Spleen (tissue), 11 donors: Measurements from ENCODE around the gene PPP1R12C. TPM values are rescaled to one million over a fixed set of nuclear protein-coding genes. Genes with fewer than 3 reads are reported as not detected.

Experiments
- DNase-seq: peaks from one replicate; pipeline ENCODE4 v3.0.0-alpha.2; 2020
- H3K27ac ChIP-seq, 8 donors: fragments of 200-600 bp; sonication (generic) in 7 of 8; 1 replicate in 4 of 8; 2 replicates in 4 of 8; pipeline versions ENCODE4 v1.5.0 to v1.8.0; 2016 to 2021; ENCODE audit warnings: inconsistent platforms in 4 of 8, mild to moderate bottlenecking in 4 of 8, moderate library complexity in 1 of 8
- H3K27me3 ChIP-seq, 7 donors: fragments of 200-600 bp; sonication (generic) in 6 of 7; replicated peaks in 1 of 7; 1 replicate in 4 of 7; 2 replicates in 3 of 7; pipeline versions ENCODE4 v1.5.0 to v1.8.0; 2016 to 2021; ENCODE audit warnings: inconsistent platforms in 3 of 7, mild to moderate bottlenecking in 1 of 7
- H3K36me3 ChIP-seq, 6 donors: fragments of 200-600 bp; sonication (generic) in 5 of 6; 1 replicate in 4 of 6; 2 replicates in 2 of 6; pipeline versions ENCODE4 v1.5.0 to v1.8.0; 2016 to 2021; ENCODE audit warnings: inconsistent platforms in 2 of 6
- H3K4me1 ChIP-seq, 6 donors: fragments of 200-600 bp; sonication (generic) in 5 of 6; 1 replicate in 3 of 6; 2 replicates in 3 of 6; pipeline versions ENCODE4 v1.5.0 to v1.8.0; 2016 to 2021; ENCODE audit warnings: inconsistent platforms in 3 of 6
- H3K4me3 ChIP-seq, 8 donors: fragments of 200-600 bp; sonication (generic) in 7 of 8; 1 replicate in 4 of 8; 2 replicates in 4 of 8; pipeline versions ENCODE4 v1.5.0 to v1.8.0; 2016 to 2021; ENCODE audit warnings: inconsistent platforms in 4 of 8, mild to moderate bottlenecking in 4 of 8, moderate library complexity in 2 of 8
- H3K9me3 ChIP-seq, 8 donors: fragments of 200-600 bp; sonication (generic) in 7 of 8; 1 replicate in 4 of 8; 2 replicates in 4 of 8; pipeline versions ENCODE4 v1.5.0 to v1.8.0; 2016 to 2021; ENCODE audit warnings: inconsistent platforms in 4 of 8
- CTCF ChIP-seq, 11 experiments: fragments of 200-600 bp in 7 of 11; fragments of 450-650 bp in 4 of 11; sonication (generic) in 4 of 11; IDR thresholded peaks in 8 of 11; conservative IDR thresholded peaks in 3 of 11; 1 replicate in 7 of 11; 2 replicates in 4 of 11; pipeline versions ENCODE4 v1.4.0 to v1.8.0; 2016 to 2021; ENCODE audit warnings: antibody characterized with exemption in 11 of 11, inconsistent platforms in 4 of 11, mild to moderate bottlenecking in 1 of 11
- POLR2A ChIP-seq, 3 donors: fragments of 450-650 bp; IDR thresholded peaks; one replicate each; pipeline ENCODE4 v1.5.1; 2017; ENCODE audit warnings: antibody characterized with exemption in 3 of 3, mild to moderate bottlenecking in 1 of 3
- POLR2AphosphoS5 ChIP-seq, 3 donors: sonication (generic); formaldehyde crosslinking; IDR thresholded peaks; one replicate each; pipeline ENCODE4 v1.5.1; 2017; ENCODE audit warnings: antibody characterized with exemption in 3 of 3
- WGBS, 5 donors: extraction: QIAGEN DNeasy Blood & Tissue Kit in 3 of 5; methylation state at CpG; one replicate each; pipeline versions ENCODE4 v1.1.5 to v1.1.7; 2013 to 2018; 5-methylcytosine and 5-hydroxymethylcytosine counted together
- intact Hi-C: fragments of 100-400 bp; cut with DNase I; formaldehyde crosslinking; loops from one replicate; pipeline ENCODE4 v1.15.0; 2023; ENCODE audit warnings: low total_unique reads
- polyA plus RNA-seq, 3 donors: library from polyadenylated mRNA; stranded (reverse); fragments of 200-250 nt; gene quantifications; one replicate each; pipeline ENCODE4 v1.2.1, GENCODE V29; 2013
- total RNA-seq, 7 donors: library from RNA; depleted of rRNA in 3 of 7; stranded (reverse); fragments of >200 nt in 3 of 7; fragmentation: NEBNext Ultra II Directional in 4 of 7; extraction: Animal tissue kit (Norgen Biotek cat#: 25700) in 4 of 7; gene quantifications; one replicate each; pipeline versions ENCODE4 v1.1.0 to v1.2.1, GENCODE V29; 2016 to 2021
- donor health status: healthy with polysubstance abuse.
- donor health status: DM: no; HTN: no; CAD: no; lungs with moderate emphysema.
- donor health status: DM: no; HTN: no; CAD: no.
- donor health status: Bipolar disorder and iron deficiency.
- donor health status: healthy.
- donor health status: DM: no; HTN: no; CAD: no.
- donor health status: DM: yes; HTN: yes; CAD: no.

Gene PPP1R12C
- total and polyA plus RNA-seq, 10 donors, result 88.2 to 292 (median 151) TPM

GRCh38 chr19:55086730-55087541 is 30.5 kb downstream of the PPP1R12C start:
- Histone ChIP-seq H3K4me3 (peak overlapping the region; percentile 13 to 68 (median 38)), H3K27me3 (peaks cover 7 to 65% (median 51%) of the 10 kb centered on the region in 7 donors), H3K9me3 (peaks cover 0 to 7% (median 0%) of the 10 kb centered on the region in 8 donors), H3K4me1 (peaks cover 20 to 53% (median 37%) of the 10 kb centered on the region in 6 donors), H3K36me3 (peaks cover 0 to 28% (median 16%) of the 10 kb centered on the region in 6 donors), H3K27ac (peak overlapping the region in 3 of 8 donors; percentile 5 to 31 (median 20))
- peak; percentile 57 to 87 (median 79) for TF ChIP-seq POLR2AphosphoS5 (IDR thresholded peaks at IDR 0.05)
- TF ChIP-seq POLR2A (IDR thresholded peaks at IDR 0.05), result no peak
- TF ChIP-seq CTCF (IDR thresholded peaks at IDR 0.05 in 8 of 11, conservative IDR thresholded peaks at IDR 0.05 in 3 of 11), result no peak
- intact Hi-C loops, result no loop called here
- WGBS, 5 donors, result 2 to 19% (median 6%) methylated on average over 21 to 74 of the region's 74 CpGs
- DNase-seq, result peak; percentile 90

DNA sequence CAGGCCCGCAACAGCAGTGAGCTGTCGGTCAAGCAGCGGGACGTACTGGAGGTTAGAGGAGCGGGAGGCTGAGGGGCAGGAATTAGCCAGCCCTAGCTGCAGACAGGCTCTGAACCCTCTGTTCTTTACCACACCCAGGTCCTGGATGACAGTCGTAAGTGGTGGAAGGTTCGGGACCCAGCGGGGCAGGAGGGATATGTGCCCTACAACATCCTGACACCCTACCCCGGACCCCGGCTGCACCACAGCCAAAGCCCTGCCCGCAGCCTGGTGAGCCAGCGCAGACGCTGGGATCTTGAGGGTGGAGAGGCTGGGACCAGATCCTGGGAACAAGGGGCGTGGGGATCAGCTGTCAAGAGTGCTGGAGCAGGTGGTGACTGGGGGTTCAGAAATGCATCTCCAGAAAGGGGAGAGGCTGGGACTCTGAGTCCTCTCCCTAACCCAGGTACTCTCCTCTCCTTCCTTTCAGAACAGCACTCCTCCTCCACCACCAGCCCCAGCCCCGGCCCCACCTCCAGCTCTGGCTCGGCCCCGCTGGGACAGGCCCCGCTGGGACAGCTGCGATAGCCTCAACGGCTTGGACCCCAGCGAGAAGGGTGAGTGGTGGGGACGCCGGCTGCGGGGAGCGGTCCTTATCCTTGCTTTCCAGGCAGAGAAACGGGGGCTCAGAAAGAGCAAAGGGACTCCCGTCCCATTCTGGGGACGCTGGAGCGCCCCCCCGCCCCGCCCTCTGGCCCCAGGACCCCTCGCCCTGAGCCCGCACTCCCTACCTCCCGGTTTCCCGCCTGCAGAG is 31.3 kb downstream of the PPP1R12C start:
- TF ChIP-seq CTCF (IDR thresholded peaks at IDR 0.05 in 8 of 11, conservative IDR thresholded peaks at IDR 0.05 in 3 of 11) (no peak), POLR2A (IDR thresholded peaks at IDR 0.05) (no peak), POLR2AphosphoS5 (IDR thresholded peaks at IDR 0.05) (no peak)
- intact Hi-C loops, result no loop called here
- peaks cover 0 to 7% (median 0%) of the 10 kb centered on the region in 8 donors for H3K9me3 ChIP-seq
- peak; percentile 70 for DNase-seq
- H3K36me3 ChIP-seq, result peaks cover 0 to 20% (median 8%) of the 10 kb centered on the region in 6 donors
- WGBS, 5 donors, result 31 to 55% (median 35%) methylated on average over 22 to 35 of the region's 35 CpGs
- peaks cover 7 to 73% (median 57%) of the 10 kb centered on the region in 7 donors for H3K27me3 ChIP-seq
- peak overlapping the region in 6 of 8 donors; percentile 29 to 68 (median 40) for H3K4me3 ChIP-seq
- H3K4me1 ChIP-seq, result peaks cover 21 to 61% (median 46%) of the 10 kb centered on the region in 6 donors
- H3K27ac ChIP-seq, result no peak overlapping the region

- H3K27me3 ChIP-seq, result peaks cover 10 to 90% (median 73%) of the 10 kb centered on the region in 7 donors
- intact Hi-C loops, result no loop called here
- H3K4me1 ChIP-seq, result peaks cover 27 to 75% (median 58%) of the 10 kb centered on the region in 6 donors
- H3K36me3 ChIP-seq, result peaks cover 0 to 3% (median 0%) of the 10 kb centered on the region in 6 donors
- no peak for TF ChIP-seq POLR2AphosphoS5 (IDR thresholded peaks at IDR 0.05)
- no peak for TF ChIP-seq CTCF (IDR thresholded peaks at IDR 0.05 in 8 of 11, conservative IDR thresholded peaks at IDR 0.05 in 3 of 11)
- TF ChIP-seq POLR2A (IDR thresholded peaks at IDR 0.05), result no peak
- H3K27ac ChIP-seq, result no peak overlapping the region
- WGBS, 5 donors, result 80 to 87% (median 83%) methylated on average over 10 of the region's 10 CpGs
- H3K4me3 ChIP-seq, result no peak overlapping the region
- DNase-seq, result no peak
- H3K9me3 ChIP-seq, result peaks cover 0 to 7% (median 0%) of the 10 kb centered on the region in 8 donors
These were observed 33.0 kb downstream of the PPP1R12C start for GRCh38 chr19:55084416-55084815.
